Measurements from ENCODE around the gene TRIM56.

- no peak for TF ChIP-seq POLR2A (IDR thresholded peaks at IDR 0.05; ENCODE audit: low read length)
- TF ChIP-seq GATA1 (IDR thresholded peaks at IDR 0.05; ENCODE audit: low read depth, low read length): no peak
Observed at GRCh38 chr7:101087334-101088068, 2.2 kb downstream of the TRIM56 start.

All from erythroblast (primary cell).